Retinal pigment epithelial cell (primary cell): ENCODE results near the gene SGCA.

Source experiments
- DNase-seq: peaks from one replicate; pipeline ENCODE4 v3.0.0-alpha.2; 2010; ENCODE audit warnings: low read depth
- H3K4me3 ChIP-seq: 2 replicates; pipeline ENCODE4 v1.5.1; 2011; ENCODE audit warnings: mild to moderate bottlenecking, low read length, control low read depth, moderate library complexity
- CTCF ChIP-seq: conservative IDR thresholded peaks from 2 replicates; pipeline ENCODE4 v1.5.1; 2011; ENCODE audit warnings: low read depth, low read length, control low read depth, inconsistent platforms

Gene SGCA

GRCh38 chr17:50161023-50161910 is 4.5 kb upstream of the SGCA start:
- H3K4me3 ChIP-seq: peak overlapping the region; percentile 73
- no peak for DNase-seq
- peak; percentile 88 for TF ChIP-seq CTCF

- peak overlapping the region; percentile 14 for H3K4me3 ChIP-seq
- TF ChIP-seq CTCF: no peak
Observed at GRCh38 chr17:50161911-50162288, 3.9 kb upstream of the SGCA start.

DNA sequence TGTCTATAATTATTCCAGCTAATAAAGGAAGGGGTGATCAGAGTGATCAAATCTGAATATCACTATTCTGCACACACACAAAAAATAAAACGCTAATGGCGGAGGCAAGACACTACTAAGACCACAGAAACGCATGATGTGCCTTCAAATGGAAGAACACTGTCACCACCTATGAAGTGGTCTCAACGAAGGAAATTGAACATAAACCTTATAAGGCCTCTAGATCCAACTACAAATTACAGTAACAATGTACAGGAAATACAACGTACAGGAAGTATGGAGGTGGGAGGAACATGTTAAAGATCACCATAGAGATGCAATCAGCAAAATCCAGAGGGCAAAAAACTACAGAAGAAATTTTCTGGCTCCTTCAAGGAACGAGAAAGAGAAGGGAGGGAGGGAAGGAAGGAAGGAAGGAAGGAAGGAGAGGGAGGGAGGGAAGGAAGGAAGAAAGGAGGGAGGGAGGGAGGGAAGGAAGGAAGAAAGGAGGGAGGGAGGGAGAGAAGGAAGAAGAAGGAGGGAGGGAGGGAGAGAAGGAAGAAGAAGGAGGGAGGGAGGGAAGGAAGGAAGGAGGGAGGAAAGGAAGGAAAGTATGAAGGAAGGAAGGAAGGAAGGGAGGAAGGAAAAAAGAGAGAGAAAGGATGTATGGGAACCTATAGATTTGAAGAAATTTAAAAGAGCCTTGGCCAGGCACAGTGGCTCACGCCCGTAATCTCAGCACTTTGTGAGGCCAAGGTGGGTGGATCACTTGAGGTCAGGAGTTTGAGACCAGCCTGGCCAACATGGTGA is 3.1 kb upstream of the SGCA start:
- no peak for DNase-seq

More at GRCh38 chr17:50161911-50162288, 3.9 kb upstream of the SGCA start:
- DNase-seq: no peak

DNA sequence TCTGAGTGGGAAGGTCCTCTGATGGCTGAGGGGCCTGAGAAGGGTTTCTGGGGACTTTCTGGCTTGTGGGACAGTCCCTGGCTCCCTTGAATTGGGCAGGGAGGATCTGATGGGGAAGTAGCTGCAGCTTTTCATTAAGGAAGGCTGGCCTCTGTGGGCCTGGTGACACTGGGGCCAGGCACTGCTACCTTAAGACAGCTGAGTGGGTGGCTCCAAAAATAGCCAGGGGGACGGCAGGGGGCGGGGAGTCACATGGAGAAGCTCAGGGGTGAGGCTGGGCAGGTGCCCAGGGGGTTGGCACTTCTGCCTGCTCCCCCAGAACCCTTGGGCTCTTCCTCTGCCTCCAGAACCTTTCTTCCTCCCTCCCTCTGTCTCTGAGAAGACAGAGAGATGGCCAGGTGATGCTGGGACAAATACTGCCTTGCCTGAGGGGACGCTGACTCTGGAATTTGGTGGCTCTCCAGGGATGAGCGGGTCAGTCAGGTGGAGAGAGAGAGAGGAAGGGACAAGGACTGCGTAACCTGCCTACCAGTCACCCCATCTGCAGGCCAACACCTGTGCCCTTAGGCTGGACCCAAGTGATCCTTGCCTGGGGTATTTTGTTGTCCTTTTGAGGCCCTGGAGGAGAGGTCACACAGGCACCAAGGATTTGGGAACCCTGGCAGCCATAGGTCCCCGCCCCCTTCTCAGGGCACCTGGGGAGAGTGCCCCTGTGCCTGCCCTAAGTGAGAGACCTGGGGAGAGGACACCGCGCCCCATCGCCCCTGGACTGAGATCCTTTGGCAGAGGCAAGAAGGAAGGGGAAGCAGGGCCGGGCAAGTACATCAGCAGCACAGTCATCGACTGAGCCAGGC is 1.7 kb upstream of the SGCA start:
- H3K4me3 ChIP-seq: no peak overlapping the region
- TF ChIP-seq CTCF: no peak
- no peak for DNase-seq

More for the DNA sequence above, 3.1 kb upstream of the SGCA start:
- H3K4me3 ChIP-seq: no peak overlapping the region
- TF ChIP-seq CTCF: no peak

DNA sequence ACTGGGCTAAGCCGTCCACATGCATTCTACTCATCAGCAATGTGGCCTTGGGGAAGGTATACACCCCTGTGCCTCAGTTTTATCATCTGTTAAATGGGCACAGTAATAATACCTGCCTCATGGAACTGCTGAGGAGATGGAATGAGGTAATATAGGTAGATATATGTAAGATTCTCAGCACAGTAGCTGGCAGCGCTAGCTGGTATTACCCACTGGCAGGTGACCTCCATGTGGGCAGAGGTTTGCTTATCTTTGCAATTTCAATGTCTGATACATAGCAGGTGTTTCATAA is 1.2 kb upstream of the SGCA start:
- no peak for TF ChIP-seq CTCF
- DNase-seq: no peak
- no peak overlapping the region for H3K4me3 ChIP-seq

GRCh38 chr17:50165066-50165465 is 739 bp upstream of the SGCA start:
- no peak for DNase-seq
- no peak overlapping the region for H3K4me3 ChIP-seq
- no peak for TF ChIP-seq CTCF
